NAMALWA (cell line): Measurements from ENCODE around the gene DNAH17.

Experiments used
- DNase-seq: peaks from one replicate; pipeline ENCODE4 v3.0.0-alpha.2; 2015; ENCODE audit warnings: low spot score

The DNAH17 gene

DNA sequence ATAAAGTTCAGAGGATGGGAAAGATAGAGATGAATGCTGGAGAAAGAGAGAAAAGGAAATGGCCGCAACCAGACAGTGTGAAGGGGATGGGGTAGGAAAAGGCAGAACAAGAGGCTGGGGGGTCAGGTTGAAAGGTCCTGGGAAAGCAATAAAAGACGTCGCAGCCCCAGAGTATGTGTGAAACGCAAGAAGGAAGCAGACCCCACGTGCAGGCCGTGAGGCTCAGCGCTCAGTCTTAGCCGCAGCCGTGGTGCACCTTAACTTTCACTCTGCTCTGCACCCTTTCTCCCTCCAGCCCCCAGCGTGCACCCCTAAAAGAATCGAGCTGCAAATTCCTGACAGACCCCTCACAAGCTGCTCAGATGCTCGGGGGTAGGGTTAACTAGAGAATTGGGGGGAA lies 1.9 kb downstream of the DNAH17 start:
- no peak for DNase-seq

DNA sequence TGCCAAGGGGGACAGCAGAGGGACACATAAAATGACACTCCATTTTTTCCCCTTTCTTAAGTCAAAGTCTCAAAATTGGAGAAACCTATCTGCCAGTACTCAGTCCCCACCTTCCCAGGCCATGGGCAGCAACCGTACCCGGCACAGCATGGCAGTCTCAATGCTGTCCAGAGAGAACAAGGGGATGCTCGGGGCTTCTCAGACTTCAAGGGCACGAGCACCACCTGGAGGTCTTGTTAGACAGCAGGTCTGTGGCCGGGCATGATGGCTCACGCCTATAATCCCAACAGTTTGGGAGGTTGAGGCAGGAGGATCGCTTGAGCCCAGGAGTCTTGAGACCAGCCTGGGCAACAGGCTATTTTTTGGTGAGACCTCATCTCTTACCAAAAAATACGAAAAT lies 3.2 kb downstream of the DNAH17 start:
- peak; percentile 39 for DNase-seq

DNA sequence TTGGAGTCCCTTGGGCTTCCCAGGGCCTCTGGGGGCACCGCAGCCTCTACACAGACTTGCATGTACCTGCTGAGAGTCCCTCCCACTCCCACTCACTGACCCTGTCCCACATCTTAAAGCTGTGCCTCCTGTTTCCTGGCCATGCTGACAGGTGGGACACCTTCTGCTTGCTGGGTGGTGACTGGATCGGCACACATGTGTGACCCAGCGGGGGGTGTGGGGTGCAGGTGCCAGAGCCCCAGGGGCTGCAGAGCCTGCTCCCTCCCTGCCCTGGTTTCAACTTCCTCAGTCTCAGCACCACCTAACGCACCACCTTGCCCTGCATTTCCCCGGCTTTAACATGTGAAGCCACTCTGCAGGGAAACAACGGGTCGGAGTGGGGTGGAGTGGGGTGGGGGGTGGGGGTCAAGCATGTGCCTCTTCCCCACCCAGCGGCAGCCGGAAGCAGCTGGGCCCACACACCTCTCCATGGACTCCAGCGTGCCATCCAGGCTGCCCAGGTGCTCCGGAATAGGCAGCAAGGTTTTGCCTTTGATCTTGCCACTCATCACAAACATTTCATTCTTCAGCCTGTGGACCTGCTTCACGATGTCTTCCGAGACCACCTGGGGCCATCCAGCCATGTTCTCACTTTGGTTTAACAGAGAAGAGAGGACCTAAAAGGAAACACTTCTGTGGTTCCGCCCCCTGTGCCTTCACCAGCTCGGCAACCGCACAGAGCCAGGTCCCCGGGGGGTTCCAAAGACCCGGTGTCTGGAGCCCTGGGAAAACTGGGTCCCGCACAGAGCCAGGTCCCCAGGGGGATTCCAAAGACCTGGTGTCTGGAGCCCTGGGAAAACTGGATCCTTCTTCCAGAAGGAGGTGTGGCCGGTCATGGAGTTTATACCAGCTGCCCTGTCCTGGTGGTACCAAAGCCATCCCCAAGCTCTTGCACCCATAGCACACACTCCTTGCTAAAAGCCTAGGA lies 4.7 kb downstream of the DNAH17 start:
- DNase-seq = no peak

DNA sequence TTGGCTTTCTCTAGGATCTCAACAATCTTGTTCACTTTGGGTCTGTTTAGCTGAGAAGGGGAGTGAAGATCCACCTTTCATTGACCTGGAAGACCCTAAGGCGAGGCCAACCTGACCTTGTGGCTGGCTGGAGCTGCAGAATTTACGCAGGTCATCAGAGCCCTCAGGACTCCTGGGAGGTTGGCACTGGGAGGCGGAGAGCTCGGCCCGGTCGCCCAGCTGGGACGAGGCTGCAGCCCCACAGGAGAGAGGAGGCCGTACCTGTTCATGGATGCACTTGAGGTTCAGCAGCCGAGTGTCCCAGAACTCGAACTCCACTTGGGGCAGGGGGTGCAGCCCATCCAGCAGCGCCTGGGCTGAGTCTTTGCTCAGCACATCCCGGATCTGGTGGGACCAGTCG lies 5.9 kb downstream of the DNAH17 start:
- no peak for DNase-seq

DNA sequence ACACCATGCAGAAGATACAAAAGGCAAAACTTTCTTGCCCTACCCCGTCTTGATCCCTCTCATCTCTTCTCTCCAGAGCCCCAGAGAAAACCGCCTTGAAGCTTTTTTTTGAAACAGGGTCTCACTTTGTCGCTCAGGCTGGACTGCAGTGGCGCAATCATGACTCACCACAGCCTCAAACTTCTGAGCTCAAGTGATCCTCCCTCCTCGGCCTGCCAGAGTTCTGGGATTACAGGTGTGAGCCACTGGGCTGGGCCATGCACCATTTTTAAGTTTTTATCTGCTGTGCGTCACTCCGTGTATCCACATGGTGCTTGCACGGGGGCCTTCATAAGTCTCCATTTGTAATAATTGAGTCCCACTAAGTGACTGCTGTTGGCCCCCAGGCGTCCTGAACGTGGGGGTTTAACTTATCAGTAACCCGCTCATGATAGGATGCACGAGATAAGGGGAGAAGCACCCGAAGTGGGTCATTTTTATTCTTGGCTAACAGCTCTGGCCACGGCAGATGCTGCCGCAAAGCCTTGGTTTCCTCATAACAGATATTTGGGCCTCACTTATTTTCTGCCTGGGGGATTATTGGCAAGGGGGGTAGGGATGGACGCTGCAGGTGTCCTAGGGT lies 8.6 kb downstream of the DNAH17 start:
- no peak for DNase-seq

DNA sequence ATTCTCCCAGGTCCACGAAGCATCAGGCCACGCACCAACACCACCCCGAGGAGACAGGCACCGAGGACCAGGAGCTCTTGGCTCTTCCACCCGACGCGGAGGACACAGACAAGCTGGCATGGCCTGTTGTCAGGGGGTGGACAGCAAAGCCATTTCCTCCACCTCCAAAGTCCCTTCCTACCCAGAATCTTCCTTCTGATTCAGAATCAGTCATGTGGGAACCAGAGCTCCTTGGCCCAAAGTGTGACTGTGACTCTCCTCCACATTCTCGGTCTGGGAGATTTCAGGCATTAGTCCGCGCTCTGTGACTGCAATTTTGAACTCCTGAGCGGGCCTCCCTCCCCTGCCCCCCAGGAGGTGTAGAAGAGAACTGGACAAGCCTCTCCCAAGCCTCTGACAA lies 9.2 kb downstream of the DNAH17 start:
- no peak for DNase-seq

DNA sequence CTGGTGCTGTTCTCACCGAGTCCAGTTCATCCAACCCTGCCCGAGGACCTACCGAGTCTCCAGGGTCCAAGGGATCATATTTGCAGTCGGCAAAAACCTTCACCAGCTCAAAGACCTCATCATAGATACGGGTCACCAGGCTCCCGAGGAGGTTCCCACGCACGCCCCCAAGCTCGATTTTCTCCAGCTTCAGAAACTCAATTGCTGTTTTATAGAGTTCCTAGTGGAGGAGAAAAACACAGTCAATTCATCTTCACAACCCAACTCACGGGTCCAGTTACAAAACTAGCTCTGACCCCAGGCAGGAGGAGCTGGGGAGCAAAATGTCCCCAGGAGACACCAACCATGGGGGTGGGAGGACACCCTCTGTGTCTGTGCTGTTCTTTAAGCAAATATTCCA lies 10.2 kb downstream of the DNAH17 start:
- no peak for DNase-seq

DNA sequence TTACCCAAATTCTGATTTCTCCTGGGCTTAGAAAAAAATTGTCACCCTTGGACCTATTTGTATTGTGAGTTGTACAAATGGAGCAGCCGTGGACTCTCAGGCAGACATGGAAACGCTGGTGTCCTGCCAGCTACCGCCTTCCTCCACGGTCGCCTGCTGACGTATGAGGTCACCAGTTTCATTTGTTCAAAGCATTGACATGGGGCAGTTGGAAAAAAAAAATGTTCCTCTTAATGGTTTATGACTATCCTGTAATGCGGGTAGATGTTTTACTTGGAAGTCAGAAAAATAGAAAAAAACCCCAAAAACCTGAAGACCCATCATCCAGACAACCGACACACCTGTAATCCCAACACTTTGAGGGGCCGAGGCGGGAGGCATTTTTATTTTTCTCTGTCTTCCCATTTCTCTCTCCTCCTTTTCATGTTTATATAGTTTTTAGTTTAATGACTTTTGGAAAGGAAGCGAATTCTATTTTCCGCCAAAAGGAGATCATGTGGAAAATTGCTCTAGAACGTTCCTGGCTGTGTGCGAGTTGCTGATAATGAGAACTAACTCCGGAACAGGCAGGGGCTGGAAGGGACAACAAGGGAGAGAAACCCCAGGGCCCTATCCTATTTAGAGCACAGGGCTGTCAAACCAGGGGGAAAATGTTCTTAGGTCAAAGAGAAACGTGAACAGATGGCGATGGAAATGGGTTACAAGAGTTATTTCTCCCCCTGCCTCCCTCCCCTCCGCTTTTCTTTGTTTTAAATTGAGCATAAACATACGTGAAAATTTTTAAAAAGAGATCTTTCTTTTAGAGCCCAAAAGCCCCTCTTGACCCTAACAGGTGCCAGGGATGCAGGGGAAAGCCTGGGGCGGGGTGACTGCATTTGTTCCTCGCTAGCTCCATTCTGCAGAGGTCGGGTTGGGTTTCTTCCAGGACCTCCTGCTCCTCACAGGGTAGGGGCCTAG lies 13.7 kb downstream of the DNAH17 start:
- no peak for DNase-seq

DNA sequence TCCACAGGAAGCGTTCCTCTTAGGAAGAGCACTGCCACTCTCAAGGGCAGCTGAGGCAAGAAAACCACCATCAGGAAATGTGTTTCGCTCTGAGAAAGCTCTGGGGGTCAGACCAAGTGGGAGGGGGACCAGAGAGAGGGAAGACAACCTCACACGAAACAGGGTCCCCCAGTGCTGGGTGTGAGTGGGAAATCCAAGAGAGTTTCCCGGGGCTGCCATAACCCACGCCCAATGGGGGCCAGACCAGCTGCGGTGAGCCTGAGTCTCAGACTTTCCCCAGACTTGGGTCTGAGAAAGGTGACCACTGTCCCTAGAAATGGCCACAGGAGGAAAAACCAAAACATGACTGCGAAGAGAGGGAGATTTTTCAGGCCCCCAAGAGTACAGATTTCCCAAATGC lies 14.5 kb downstream of the DNAH17 start:
- no peak for DNase-seq

DNA sequence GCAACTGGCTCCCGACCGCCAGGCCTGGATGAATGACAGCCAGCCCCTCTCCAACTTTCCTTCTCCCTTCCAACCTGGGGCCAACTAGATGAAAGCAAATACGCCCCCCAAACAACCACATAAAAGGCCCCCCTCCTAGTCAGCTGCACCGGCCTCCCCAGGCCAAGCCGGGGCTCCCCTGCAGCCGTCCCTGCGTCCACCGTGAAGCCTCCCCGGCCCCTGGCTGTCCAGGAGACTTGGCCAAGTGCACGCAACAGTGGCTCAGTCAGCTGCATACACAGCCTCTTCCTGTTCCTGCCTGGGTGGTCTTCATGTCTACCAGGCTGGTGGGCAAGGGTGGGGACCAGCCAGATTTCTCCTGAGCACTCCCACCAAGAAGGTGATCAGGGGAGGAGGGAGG lies 16.0 kb downstream of the DNAH17 start:
- DNase-seq = no peak

DNA sequence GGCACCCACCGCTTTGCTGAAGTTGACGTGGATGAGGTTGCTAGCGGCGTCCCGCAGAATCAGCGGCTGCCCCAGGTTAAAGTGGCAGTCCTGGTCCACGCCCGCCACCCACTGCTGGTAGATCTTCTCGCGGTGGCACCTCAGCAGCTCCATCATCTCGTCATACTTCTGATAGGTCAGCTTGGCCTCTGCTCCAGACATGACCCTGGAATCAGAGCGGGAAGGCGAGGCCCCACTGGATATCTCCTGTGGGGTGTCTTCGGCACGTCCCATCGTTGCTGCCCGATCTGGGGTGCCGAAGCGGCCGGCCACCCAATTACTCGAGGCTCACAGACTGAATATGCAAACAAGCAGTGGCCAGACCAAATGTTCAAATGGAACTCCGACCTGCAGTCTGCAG lies 16.5 kb downstream of the DNAH17 start:
- DNase-seq = no peak

DNA sequence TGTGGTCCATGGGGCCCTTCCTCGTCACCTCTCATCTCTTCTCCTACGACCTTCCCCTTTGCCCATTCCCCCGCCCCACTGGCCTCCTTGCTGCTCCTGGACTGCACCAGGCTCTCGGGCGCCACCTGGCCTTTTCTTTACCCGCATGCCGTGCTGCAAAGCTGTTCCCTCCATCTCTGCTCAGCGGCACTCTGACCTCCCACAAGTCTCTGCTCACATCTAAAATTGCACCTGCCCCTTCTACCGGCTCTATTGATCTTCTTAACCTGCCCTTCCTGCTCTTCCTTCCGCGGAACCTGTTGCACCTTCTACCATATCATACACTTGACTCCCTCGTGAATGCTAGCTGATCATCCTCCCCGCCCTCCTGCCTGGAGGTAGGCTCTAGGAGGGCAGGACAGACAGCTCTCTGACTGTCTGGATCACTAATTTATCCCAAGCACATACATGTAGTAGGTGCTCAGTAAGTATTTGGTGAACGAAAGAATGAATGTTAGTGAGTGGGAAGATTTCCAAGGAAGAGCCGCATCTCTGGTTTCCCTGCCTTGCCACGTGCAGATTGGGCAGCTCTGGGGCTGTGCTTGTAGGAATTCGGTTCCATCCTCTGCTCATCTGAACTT lies 17.3 kb downstream of the DNAH17 start:
- no peak for DNase-seq

DNA sequence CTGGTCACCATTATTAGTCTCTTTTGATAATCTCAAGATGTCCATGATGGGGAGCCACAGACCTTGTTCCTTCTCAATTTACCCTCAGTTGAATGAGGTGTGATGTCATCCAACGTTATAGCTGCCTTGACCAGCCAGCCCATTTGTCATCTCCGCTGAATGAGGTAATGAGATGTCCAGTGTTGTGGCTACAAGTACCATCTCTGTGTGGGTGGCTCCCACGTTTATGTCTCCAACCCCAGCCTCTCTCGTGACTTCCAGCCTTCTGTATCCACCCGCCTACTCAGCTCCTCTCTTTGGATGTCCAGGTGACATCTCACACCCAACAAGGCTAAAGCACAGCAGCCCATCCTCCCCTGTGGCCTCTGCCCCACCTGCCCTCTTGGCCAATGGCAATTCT lies 18.2 kb downstream of the DNAH17 start:
- DNase-seq = no peak

DNA sequence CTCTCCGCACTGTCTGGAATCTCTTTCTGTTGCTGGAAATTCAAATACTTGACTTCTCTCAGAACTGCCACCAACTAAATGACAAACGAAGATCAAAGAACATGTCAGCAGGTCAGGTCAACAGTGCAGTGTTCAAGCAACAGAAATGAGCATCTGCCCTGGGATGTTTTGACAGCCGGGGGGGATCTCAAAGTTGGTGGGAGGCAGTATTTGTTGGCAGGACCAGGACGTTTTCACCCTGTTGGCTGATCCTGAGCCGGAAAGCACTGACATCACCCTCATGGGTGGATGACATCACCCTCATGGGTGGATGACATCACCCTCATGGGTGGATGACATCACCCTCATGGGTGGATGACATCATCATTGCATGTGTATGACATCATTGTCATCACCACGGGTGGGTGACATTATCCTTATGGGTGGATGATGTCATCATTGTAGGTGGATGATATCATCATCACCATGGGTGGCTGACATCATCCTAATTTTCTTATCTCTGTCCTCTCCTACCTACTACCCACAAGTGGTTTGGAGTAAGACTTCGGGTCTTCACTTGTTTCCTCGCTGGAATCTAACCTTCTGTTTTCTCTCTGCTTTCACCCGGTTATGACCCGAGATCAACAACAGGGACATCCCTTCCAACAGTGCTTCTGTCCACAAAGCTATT lies 18.9 kb downstream of the DNAH17 start:
- DNase-seq = peak; percentile 47

DNA sequence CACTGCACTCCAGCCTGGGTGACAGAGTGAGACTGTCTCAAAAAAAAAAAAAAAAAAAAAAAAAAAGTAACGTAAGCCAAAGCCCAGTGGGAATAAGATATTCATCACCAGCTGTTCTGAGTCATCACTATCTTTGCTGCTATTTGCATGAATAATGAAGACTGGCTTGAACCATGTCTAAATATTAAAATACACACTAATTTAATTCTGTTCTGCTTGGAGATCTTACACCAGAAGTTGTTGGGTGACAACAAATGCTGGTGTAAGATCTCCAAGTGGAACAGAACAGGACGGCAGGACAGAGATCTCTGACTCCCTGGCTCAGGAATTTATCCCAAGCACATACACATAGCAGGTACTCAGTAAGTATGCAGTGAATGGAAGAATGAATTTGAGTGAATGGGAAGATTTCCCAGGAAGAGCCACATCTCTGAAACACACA lies 19.6 kb downstream of the DNAH17 start:
- DNase-seq = peak; percentile 29

DNA sequence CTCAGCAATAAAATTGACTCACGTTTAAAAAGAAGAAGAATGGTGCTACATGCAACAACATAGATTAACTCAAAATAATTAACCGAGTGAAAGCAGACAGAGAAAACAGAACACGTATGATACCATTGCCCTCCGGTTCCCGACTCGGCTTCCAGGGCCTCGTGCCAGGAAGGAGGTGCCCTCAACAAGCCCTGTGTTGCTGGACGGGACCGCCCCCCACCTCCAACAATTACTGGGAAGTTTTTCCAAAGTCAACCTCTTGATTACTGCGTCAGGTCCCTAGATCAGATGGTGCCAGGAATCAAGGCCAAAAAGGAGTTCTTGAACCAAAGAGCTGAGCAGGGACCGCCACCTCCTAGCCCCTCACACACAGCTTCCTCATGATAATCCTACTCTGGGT lies 20.4 kb downstream of the DNAH17 start:
- no peak for DNase-seq

DNA sequence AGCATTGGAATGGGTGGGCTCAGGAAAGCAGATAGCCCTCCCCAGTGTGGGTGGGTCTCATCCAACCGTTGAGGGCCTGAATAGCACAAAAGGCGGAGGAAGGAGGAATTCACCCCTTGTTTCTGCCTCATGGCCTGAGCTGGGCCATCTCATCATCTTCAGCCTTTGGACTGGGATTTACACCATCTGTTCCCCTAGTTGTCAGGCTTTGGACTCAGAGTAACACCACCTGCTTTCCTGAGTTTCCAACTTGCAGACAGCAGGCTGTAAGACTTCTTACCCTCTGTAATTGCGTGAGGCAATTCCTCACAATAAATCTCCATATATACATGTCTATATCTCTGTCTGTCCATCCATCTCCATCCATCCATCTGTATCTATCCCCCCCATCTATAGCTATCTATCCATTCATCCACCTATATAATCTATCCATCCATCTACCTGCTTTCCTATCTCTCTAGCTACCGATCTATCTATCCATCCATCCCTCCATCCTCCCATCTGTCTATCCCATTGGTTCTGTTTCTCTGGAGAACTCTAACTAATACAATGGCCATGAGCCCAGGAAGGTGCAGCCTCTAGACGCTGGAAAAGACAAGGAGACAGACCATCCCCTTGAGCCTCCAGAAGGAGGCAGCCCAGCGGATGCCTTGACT lies 21.3 kb downstream of the DNAH17 start:
- no peak for DNase-seq

DNA sequence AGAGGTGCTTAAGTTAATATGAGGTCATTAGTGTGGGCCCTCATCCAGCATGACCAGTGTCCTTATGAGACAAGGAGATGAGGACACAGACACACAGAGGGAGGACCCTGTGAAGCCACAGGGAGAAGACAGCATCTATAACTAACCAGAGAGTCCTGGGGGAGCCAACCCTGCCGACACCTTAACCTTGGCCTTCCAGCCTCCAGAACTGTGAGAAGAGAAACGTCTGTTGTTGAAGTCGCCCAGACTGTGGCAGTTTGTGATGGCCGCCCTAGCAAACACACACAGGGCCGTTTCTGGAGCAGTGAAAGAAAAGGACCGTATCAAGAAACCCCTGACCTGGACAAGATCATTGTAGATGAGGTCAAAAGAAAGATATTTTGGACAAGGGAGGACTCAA lies 26.7 kb downstream of the DNAH17 start:
- DNase-seq = no peak

DNA sequence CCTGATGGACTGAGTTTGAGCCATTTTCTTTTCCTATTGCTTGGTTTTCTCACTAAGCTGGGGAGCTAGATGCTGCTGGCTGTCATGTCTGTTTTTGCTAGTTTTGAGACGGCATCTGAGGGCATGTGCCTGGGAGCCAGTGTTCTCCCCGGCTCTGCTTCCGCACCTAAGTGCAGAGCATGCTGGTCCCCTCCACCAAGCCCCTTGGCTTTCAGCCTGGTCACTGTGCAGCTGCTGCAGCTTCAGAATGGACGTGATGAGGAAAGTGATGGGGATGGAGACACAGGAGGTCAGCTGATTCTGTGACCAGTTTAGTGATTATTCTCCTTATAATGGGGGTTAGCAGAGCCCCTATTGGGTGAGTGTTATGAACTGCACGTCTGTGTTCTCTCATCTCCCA lies 28.5 kb downstream of the DNAH17 start:
- no peak for DNase-seq

DNA sequence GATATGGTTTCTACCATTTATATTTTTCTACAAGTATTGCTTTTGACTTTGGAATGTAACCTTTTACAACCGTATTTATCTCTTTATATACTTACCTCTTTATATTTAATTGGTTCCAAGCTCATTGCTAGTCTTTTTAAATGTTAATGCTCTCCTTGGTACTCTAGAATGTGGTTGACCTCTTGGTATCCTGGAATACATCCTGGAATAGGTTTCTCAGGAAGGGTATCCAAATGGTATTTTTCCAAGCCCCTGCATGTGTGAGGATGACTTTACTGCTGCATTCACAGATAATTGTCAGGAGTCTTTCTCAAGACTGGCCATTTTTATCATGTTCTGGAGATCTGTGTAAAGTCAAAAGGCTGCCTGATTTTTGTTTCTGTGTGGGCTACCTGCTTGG lies 30.2 kb downstream of the DNAH17 start:
- DNase-seq = no peak

DNA sequence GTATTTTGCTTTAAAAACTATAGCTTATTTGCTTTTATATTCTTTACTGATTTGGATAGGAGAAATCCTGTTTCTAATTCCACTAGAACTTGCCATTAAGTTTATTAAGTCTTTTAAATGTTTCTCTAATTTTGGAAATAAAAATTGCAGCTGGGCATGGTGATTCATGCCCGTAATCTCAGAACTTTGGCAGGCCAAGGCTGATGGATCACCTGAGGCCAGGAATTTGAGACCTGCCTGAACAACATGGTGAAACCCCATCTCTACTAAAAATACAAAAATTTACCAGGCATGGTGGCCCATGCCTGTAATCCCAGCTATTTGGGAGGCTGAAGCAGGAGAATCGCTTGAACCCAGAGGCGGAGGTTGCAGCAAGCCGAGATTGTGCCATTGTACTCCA lies 30.7 kb downstream of the DNAH17 start:
- DNase-seq = no peak
